Measurements from ENCODE around the gene BLVRB. TPM values are rescaled to one million over a fixed set of nuclear protein-coding genes. Genes with fewer than 3 reads are reported as not detected.
"Not testable (repeated sequence)": the region's sequence is repeated elsewhere in the genome, so short reads cannot be mapped to it uniquely, and the experiment has no call there.

The BLVRB gene
- polyA plus RNA-seq, 1 donor = 90.8 TPM

- not testable (repeated sequence) for H3K27me3 ChIP-seq (ENCODE audit: control insufficient read depth, insufficient read depth, low read length); DNase-seq; H3K27ac ChIP-seq (ENCODE audit: low read length); H3K4me1 ChIP-seq (ENCODE audit: control insufficient read depth, insufficient read depth, low read length); H3K4me3 ChIP-seq (ENCODE audit: low read length); H3K9me3 ChIP-seq (ENCODE audit: control insufficient read depth, low read depth, low read length)
- peaks cover 25% of the 10 kb centered on the region for H3K36me3 ChIP-seq (ENCODE audit: control insufficient read depth, insufficient read depth, low read length)
- WGBS (ENCODE audit: insufficient coverage, low lambda C conversion rate) = no CpG with 5 or more reads among the region's 6 CpGs
These were observed 11.6 kb downstream of the BLVRB start for GRCh38 chr19:40453943-40454342.

GRCh38 chr19:40453151-40453735, 12.3 kb downstream of the BLVRB start:
- H3K9me3 ChIP-seq (ENCODE audit: control insufficient read depth, low read depth, low read length) = no peaks in the 10 kb centered on the region
- no peaks in the 10 kb centered on the region for H3K27me3 ChIP-seq (ENCODE audit: control insufficient read depth, insufficient read depth, low read length)
- H3K4me3 ChIP-seq (ENCODE audit: low read length) = no peak overlapping the region
- no CpG with 5 or more reads among the region's 5 CpGs for WGBS (ENCODE audit: insufficient coverage, low lambda C conversion rate)
- no peak for DNase-seq
- no peaks in the 10 kb centered on the region for H3K4me1 ChIP-seq (ENCODE audit: control insufficient read depth, insufficient read depth, low read length)
- H3K36me3 ChIP-seq (ENCODE audit: control insufficient read depth, insufficient read depth, low read length) = peaks cover 25% of the 10 kb centered on the region
- H3K27ac ChIP-seq (ENCODE audit: low read length) = no peak overlapping the region

- H3K36me3 ChIP-seq (ENCODE audit: control insufficient read depth, insufficient read depth, low read length) = peaks cover 26% of the 10 kb centered on the region
- H3K9me3 ChIP-seq (ENCODE audit: control insufficient read depth, low read depth, low read length) = no peaks in the 10 kb centered on the region
- H3K27me3 ChIP-seq (ENCODE audit: control insufficient read depth, insufficient read depth, low read length) = no peaks in the 10 kb centered on the region
- 80% methylated on average over 1 of the region's 5 CpGs for WGBS (ENCODE audit: insufficient coverage, low lambda C conversion rate)
- no peak overlapping the region for H3K27ac ChIP-seq (ENCODE audit: low read length)
- H3K4me1 ChIP-seq (ENCODE audit: control insufficient read depth, insufficient read depth, low read length) = no peaks in the 10 kb centered on the region
- DNase-seq = peak in 1 of 2 donors; percentile 36
- H3K4me3 ChIP-seq (ENCODE audit: low read length) = no peak overlapping the region
These were observed 13.5 kb downstream of the BLVRB start for GRCh38 chr19:40452016-40452415.

GRCh38 chr19:40450664-40451063, 14.9 kb downstream of the BLVRB start:
- no peak for DNase-seq
- Histone ChIP-seq H3K36me3 (ENCODE audit: control insufficient read depth, insufficient read depth, low read length) (peaks cover 25% of the 10 kb centered on the region), H3K9me3 (ENCODE audit: control insufficient read depth, low read depth, low read length) (no peaks in the 10 kb centered on the region)

GRCh38 chr19:40449506-40449905, 16.0 kb downstream of the BLVRB start:
- no peak for DNase-seq
- no peaks in the 10 kb centered on the region for H3K9me3 ChIP-seq (ENCODE audit: control insufficient read depth, low read depth, low read length)
- H3K4me1 ChIP-seq (ENCODE audit: control insufficient read depth, insufficient read depth, low read length) = no peaks in the 10 kb centered on the region
- no peak overlapping the region for H3K27ac ChIP-seq (ENCODE audit: low read length)
- WGBS (ENCODE audit: insufficient coverage, low lambda C conversion rate) = 80% methylated on average over 1 of the region's 4 CpGs
- no peak overlapping the region for H3K4me3 ChIP-seq (ENCODE audit: low read length)
- H3K36me3 ChIP-seq (ENCODE audit: control insufficient read depth, insufficient read depth, low read length) = peaks cover 22% of the 10 kb centered on the region
- no peaks in the 10 kb centered on the region for H3K27me3 ChIP-seq (ENCODE audit: control insufficient read depth, insufficient read depth, low read length)

More at GRCh38 chr19:40450664-40451063, 14.9 kb downstream of the BLVRB start:
- no peaks in the 10 kb centered on the region for H3K4me1 ChIP-seq (ENCODE audit: control insufficient read depth, insufficient read depth, low read length)
- H3K27ac ChIP-seq (ENCODE audit: low read length) = no peak overlapping the region
- no peak overlapping the region for H3K4me3 ChIP-seq (ENCODE audit: low read length)
- WGBS (ENCODE audit: insufficient coverage, low lambda C conversion rate) = no CpG with 5 or more reads among the region's 4 CpGs
- H3K27me3 ChIP-seq (ENCODE audit: control insufficient read depth, insufficient read depth, low read length) = no peaks in the 10 kb centered on the region

GRCh38 chr19:40446263-40446784, 19.2 kb downstream of the BLVRB start:
- Histone ChIP-seq H3K36me3 (ENCODE audit: control insufficient read depth, insufficient read depth, low read length) (peaks cover 29% of the 10 kb centered on the region), H3K4me3 (ENCODE audit: low read length) (no peak overlapping the region), H3K27me3 (ENCODE audit: control insufficient read depth, insufficient read depth, low read length) (no peaks in the 10 kb centered on the region), H3K9me3 (ENCODE audit: control insufficient read depth, low read depth, low read length) (no peaks in the 10 kb centered on the region), H3K27ac (ENCODE audit: low read length) (no peak overlapping the region), H3K4me1 (ENCODE audit: control insufficient read depth, insufficient read depth, low read length) (peaks cover 10% of the 10 kb centered on the region)
- no peak for DNase-seq
- WGBS (ENCODE audit: insufficient coverage, low lambda C conversion rate) = 83% methylated on average over 1 of the region's 8 CpGs

GRCh38 chr19:40445780-40446262, 19.7 kb downstream of the BLVRB start:
- Histone ChIP-seq H3K9me3 (ENCODE audit: control insufficient read depth, low read depth, low read length) (no peaks in the 10 kb centered on the region), H3K36me3 (ENCODE audit: control insufficient read depth, insufficient read depth, low read length) (peaks cover 31% of the 10 kb centered on the region), H3K27me3 (ENCODE audit: control insufficient read depth, insufficient read depth, low read length) (no peaks in the 10 kb centered on the region), H3K4me1 (ENCODE audit: control insufficient read depth, insufficient read depth, low read length) (peaks cover 10% of the 10 kb centered on the region), H3K27ac (ENCODE audit: low read length) (no peak overlapping the region), H3K4me3 (ENCODE audit: low read length) (no peak overlapping the region)
- no CpG with 5 or more reads among the region's 9 CpGs for WGBS (ENCODE audit: insufficient coverage, low lambda C conversion rate)
- DNase-seq = peak in 1 of 2 donors; percentile 58

- no peak for DNase-seq
- 0% methylated on average over 5 of the region's 18 CpGs for WGBS (ENCODE audit: insufficient coverage, low lambda C conversion rate)
- peak overlapping the region; percentile 91 for H3K4me3 ChIP-seq (ENCODE audit: low read length)
- H3K9me3 ChIP-seq (ENCODE audit: control insufficient read depth, low read depth, low read length) = no peaks in the 10 kb centered on the region
- H3K27me3 ChIP-seq (ENCODE audit: control insufficient read depth, insufficient read depth, low read length) = no peaks in the 10 kb centered on the region
- H3K4me1 ChIP-seq (ENCODE audit: control insufficient read depth, insufficient read depth, low read length) = peaks cover 10% of the 10 kb centered on the region
- H3K36me3 ChIP-seq (ENCODE audit: control insufficient read depth, insufficient read depth, low read length) = peaks cover 37% of the 10 kb centered on the region
- H3K27ac ChIP-seq (ENCODE audit: low read length) = peak overlapping the region; percentile 97
These were observed 20.7 kb downstream of the BLVRB start for GRCh38 chr19:40444825-40445312.

GRCh38 chr19:40444000-40444824, 21.3 kb downstream of the BLVRB start, which contains the start of gene SERTAD3:
Gene SERTAD3 (minus strand): TSS chr19:40444335. CDS start chr19:40442080, 2,255 bp downstream.
- H3K4me1 ChIP-seq (ENCODE audit: control insufficient read depth, insufficient read depth, low read length) = peaks cover 10% of the 10 kb centered on the region
- DNase-seq = peak; percentile 96 to 99
- H3K27me3 ChIP-seq (ENCODE audit: control insufficient read depth, insufficient read depth, low read length) = no peaks in the 10 kb centered on the region
- H3K4me3 ChIP-seq (ENCODE audit: low read length) = peak within 1 kb of the TSS; percentile 91
- WGBS (ENCODE audit: insufficient coverage, low lambda C conversion rate) = no CpG with 5 or more reads among the region's 72 CpGs
- no peaks in the 10 kb centered on the region for H3K9me3 ChIP-seq (ENCODE audit: control insufficient read depth, low read depth, low read length)
- H3K36me3 ChIP-seq (ENCODE audit: control insufficient read depth, insufficient read depth, low read length) = peaks cover 37% of the 10 kb centered on the region
- H3K27ac ChIP-seq (ENCODE audit: low read length) = peak within 1 kb of the TSS; percentile 97
